Fibroblast of the aortic adventitia (primary cell): Measurements from ENCODE around the gene TBXAS1. TPM values are rescaled to one million over a fixed set of nuclear protein-coding genes. Genes with fewer than 3 reads are reported as not detected.

Experiments
- DNase-seq: peaks from one replicate; pipeline ENCODE4 v3.0.0-alpha.2; 2010; ENCODE audit warnings: low read depth
- H3K4me3 ChIP-seq: 2 replicates; pipeline ENCODE4 v1.5.1; 2011; ENCODE audit warnings: low read depth, mild to moderate bottlenecking, control low read depth, low read length, moderate library complexity
- CTCF ChIP-seq: IDR thresholded peaks from 2 replicates; pipeline ENCODE4 v1.5.1; 2011; ENCODE audit warnings: mild to moderate bottlenecking, low read length, control low read depth, inconsistent platforms; ENCODE audit not compliant: insufficient read depth
- total RNA-seq: library from RNA; depleted of rRNA; stranded (reverse); fragments of >200 nt; gene quantifications from 2 replicates; pipeline ENCODE4 v1.2.3, GENCODE V29; 2012; ENCODE audit warnings: low replicate concordance

Gene TBXAS1
- total RNA-seq, 1 donor: 2.4 TPM

- DNase-seq: no peak
- H3K4me3 ChIP-seq: no peak overlapping the region
- TF ChIP-seq CTCF: no peak
These were observed 205.4 kb downstream of the TBXAS1 start for GRCh38 chr7:140034421-140034820.

GRCh38 chr7:140035400-140036223 lies 206.5 kb downstream of the TBXAS1 start:
- H3K4me3 ChIP-seq: no peak overlapping the region
- DNase-seq: peak; percentile 65
- no peak for TF ChIP-seq CTCF

GRCh38 chr7:140036224-140036962 lies 207.3 kb downstream of the TBXAS1 start:
- no peak for DNase-seq
- no peak for TF ChIP-seq CTCF
- no peak overlapping the region for H3K4me3 ChIP-seq

- H3K4me3 ChIP-seq: no peak overlapping the region
- no peak for DNase-seq
- no peak for TF ChIP-seq CTCF
These were observed 210.0 kb downstream of the TBXAS1 start for GRCh38 chr7:140039066-140039465.

- DNase-seq: no peak
- no peak for TF ChIP-seq CTCF
- H3K4me3 ChIP-seq: no peak overlapping the region
These were observed 210.8 kb downstream of the TBXAS1 start for GRCh38 chr7:140039896-140040295.

- no peak overlapping the region for H3K4me3 ChIP-seq
- peak; percentile 64 for DNase-seq
- TF ChIP-seq CTCF: no peak
These were observed 212.8 kb downstream of the TBXAS1 start for GRCh38 chr7:140041659-140042385.
